ENCODE measurements around the gene ZNF780B. TPM values are rescaled to one million over a fixed set of nuclear protein-coding genes. Genes with fewer than 3 reads are reported as not detected.

ZNF780B gene
- total and polyA plus RNA-seq, 9 donors = 5.4 to 36.1 (median 25.4) TPM

GRCh38 chr19:39987596-39987995 lies 68.4 kb downstream of the ZNF780B start:
- Histone ChIP-seq H3K4me1 (ENCODE audit: insufficient read depth) (no peaks in the 10 kb centered on the region), H3K27ac (no peak overlapping the region), H3K4me3 (no peak overlapping the region), H3K36me3 (no peaks in the 10 kb centered on the region), H3K9me3 (peaks cover 0 to 2% of the 10 kb centered on the region in 2 donors), H3K27me3 (no peaks in the 10 kb centered on the region)
- TF ChIP-seq EP300 (IDR thresholded peaks at IDR 0.05) (no peak), POLR2A (IDR thresholded peaks at IDR 0.05) (no peak)
- TF ChIP-seq, protein P1, sequence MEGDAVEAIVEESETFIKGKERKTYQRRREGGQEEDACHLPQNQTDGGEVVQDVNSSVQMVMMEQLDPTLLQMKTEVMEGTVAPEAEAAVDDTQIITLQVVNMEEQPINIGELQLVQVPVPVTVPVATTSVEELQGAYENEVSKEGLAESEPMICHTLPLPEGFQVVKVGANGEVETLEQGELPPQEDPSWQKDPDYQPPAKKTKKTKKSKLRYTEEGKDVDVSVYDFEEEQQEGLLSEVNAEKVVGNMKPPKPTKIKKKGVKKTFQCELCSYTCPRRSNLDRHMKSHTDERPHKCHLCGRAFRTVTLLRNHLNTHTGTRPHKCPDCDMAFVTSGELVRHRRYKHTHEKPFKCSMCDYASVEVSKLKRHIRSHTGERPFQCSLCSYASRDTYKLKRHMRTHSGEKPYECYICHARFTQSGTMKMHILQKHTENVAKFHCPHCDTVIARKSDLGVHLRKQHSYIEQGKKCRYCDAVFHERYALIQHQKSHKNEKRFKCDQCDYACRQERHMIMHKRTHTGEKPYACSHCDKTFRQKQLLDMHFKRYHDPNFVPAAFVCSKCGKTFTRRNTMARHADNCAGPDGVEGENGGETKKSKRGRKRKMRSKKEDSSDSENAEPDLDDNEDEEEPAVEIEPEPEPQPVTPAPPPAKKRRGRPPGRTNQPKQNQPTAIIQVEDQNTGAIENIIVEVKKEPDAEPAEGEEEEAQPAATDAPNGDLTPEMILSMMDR (IDR thresholded peaks at IDR 0.05) = no peak
- DNase-seq = no peak
- intact Hi-C loops (cut with DNase I) = no loop called here
- 92 to 94% (median 93%) methylated on average over 1 of the region's 1 CpG for WGBS, 3 donors

- DNase-seq = no peak
- Histone ChIP-seq H3K4me3 (no peak overlapping the region), H3K9me3 (peaks cover 0 to 2% of the 10 kb centered on the region in 2 donors), H3K27me3 (no peaks in the 10 kb centered on the region), H3K4me1 (ENCODE audit: insufficient read depth) (no peaks in the 10 kb centered on the region), H3K36me3 (no peaks in the 10 kb centered on the region), H3K27ac (no peak overlapping the region)
- intact Hi-C loops (cut with DNase I) = no loop called here
- TF ChIP-seq EP300 (IDR thresholded peaks at IDR 0.05) = no peak
- TF ChIP-seq, protein P1 (IDR thresholded peaks at IDR 0.05) = no peak
- TF ChIP-seq POLR2A (IDR thresholded peaks at IDR 0.05) = no peak
Observed at GRCh38 chr19:39987167-39987566, 68.9 kb downstream of the ZNF780B start.

DNA sequence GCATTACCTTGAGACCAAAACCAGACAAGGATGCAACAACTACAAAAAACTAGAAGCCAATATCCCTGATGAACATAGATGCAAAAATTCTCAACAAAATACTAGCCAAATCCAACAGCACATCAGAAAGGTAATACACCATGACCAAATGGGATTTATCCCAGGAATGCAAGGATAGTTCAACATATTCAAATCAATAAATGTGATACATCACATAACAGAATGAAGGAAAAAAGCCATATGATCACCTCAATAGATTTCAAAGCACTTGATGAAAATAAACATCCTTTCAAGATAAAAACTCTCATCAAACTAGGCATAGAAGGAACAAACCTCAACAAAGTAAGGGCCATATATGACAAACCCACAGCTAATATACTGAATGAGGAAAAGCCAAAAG lies 69.4 kb downstream of the ZNF780B start:
- H3K4me1 ChIP-seq (ENCODE audit: insufficient read depth) = no peaks in the 10 kb centered on the region
- no peaks in the 10 kb centered on the region for H3K27me3 ChIP-seq
- H3K36me3 ChIP-seq = no peaks in the 10 kb centered on the region
- TF ChIP-seq, protein P1 (IDR thresholded peaks at IDR 0.05) = no peak
- TF ChIP-seq POLR2A (IDR thresholded peaks at IDR 0.05) (no peak), EP300 (IDR thresholded peaks at IDR 0.05) (no peak)
- H3K4me3 ChIP-seq = no peak overlapping the region
- intact Hi-C loops (cut with DNase I) = no loop called here
- peaks cover 0 to 2% of the 10 kb centered on the region in 2 donors for H3K9me3 ChIP-seq
- no peak for DNase-seq
- no peak overlapping the region for H3K27ac ChIP-seq

DNA sequence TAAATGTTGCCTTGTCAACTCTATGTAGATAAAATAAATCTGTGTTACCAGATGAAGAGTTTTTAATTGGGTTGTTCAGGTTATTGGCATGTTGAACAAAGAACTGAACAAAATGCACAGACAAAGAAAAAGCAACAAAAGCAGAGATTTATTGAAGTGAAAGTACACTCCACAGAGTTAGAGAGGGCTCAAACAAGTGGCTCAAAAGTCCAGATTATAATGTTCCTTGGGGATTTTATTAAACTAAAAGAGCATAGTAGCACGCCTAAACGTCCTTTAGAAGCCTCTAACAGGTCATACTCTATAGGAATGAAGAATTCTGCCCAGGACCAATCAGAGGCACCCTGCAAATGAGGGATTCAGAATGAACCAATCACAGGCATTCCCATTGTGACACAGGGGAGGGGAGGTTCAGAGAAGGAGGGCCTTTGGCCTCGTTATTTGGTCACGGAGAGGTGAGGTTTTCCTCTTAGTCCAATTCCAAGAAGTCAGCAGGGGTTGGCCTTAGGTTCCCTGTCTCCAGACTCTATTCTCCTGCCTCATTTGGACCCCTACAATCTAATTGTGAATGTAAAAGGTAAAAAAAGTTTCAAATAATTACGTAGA lies 72.2 kb downstream of the ZNF780B start:
- H3K36me3 ChIP-seq = no peaks in the 10 kb centered on the region
- no peak for DNase-seq
- no peak overlapping the region for H3K4me3 ChIP-seq
- no peak for TF ChIP-seq POLR2A (IDR thresholded peaks at IDR 0.05)
- TF ChIP-seq, protein P1 (IDR thresholded peaks at IDR 0.05) = no peak
- TF ChIP-seq EP300 (IDR thresholded peaks at IDR 0.05) = no peak
- no peak overlapping the region for H3K27ac ChIP-seq
- no peaks in the 10 kb centered on the region for H3K4me1 ChIP-seq (ENCODE audit: insufficient read depth)
- H3K9me3 ChIP-seq = peaks cover 2 to 4% of the 10 kb centered on the region in 2 donors
- 83 to 95% (median 95%) methylated on average over 5 of the region's 5 CpGs for WGBS, 3 donors
- intact Hi-C loops (cut with DNase I) = no loop called here
- no peaks in the 10 kb centered on the region for H3K27me3 ChIP-seq
